Mesenchymal stem cell (in vitro differentiated cells and primary cell): ENCODE data around the gene RNASEH1.

Source experiments
- DNase-seq: peaks from one replicate; pipeline ENCODE4 v3.0.0-alpha.2; 2013
- H2AFZ ChIP-seq: one replicate; pipeline ENCODE4 v1.6.1; 2013; ENCODE audit warnings: low read depth, mild to moderate bottlenecking, control low read depth, inconsistent platforms, low read length, moderate library complexity
- H2AK5ac ChIP-seq: 2 replicates; pipeline ENCODE4 v1.6.1; 2013; ENCODE audit warnings: low read length, moderate library complexity, mild to moderate bottlenecking, inconsistent platforms; ENCODE audit not compliant: severe bottlenecking
- H2BK120ac ChIP-seq: one replicate; pipeline ENCODE4 v1.6.1; 2013; ENCODE audit warnings: low read depth, mild to moderate bottlenecking, inconsistent platforms, low read length, moderate library complexity
- H2BK12ac ChIP-seq, 2 experiments: one replicate each; pipeline ENCODE4 v1.6.1; 2013; ENCODE audit warnings: inconsistent platforms in 2 of 2, low read length in 2 of 2, mild to moderate bottlenecking in 2 of 2, moderate library complexity in 2 of 2, control low read depth in 1 of 2
- H2BK15ac ChIP-seq: one replicate; pipeline ENCODE4 v1.6.1; 2013; ENCODE audit warnings: mild to moderate bottlenecking, low read depth, inconsistent platforms; ENCODE audit not compliant: poor library complexity, severe bottlenecking
- H2BK5ac ChIP-seq: 2 replicates; pipeline ENCODE4 v1.6.1; 2013; ENCODE audit warnings: low read depth, mild to moderate bottlenecking, low read length, control low read depth, inconsistent platforms; ENCODE audit not compliant: poor library complexity, severe bottlenecking
- H3K14ac ChIP-seq, 2 experiments: one replicate each; pipeline ENCODE4 v1.6.1; 2013; ENCODE audit warnings: inconsistent platforms in 2 of 2, low read length in 2 of 2, control low read depth in 1 of 2, mild to moderate bottlenecking in 1 of 2, moderate library complexity in 1 of 2
- H3K18ac ChIP-seq, 2 experiments: one replicate each; pipeline ENCODE4 v1.6.1; 2013; ENCODE audit warnings: inconsistent platforms in 2 of 2, low read length in 2 of 2, control low read depth in 1 of 2, low read depth in 1 of 2, mild to moderate bottlenecking in 1 of 2
- H3K23ac ChIP-seq, 2 experiments: one replicate each; pipeline ENCODE4 v1.6.1; 2013; ENCODE audit warnings: inconsistent platforms in 2 of 2, low read length in 2 of 2, mild to moderate bottlenecking in 2 of 2, moderate library complexity in 2 of 2, control low read depth in 1 of 2
- H3K27ac ChIP-seq: 2 replicates; pipeline ENCODE4 v1.5.1; 2013; ENCODE audit warnings: mild to moderate bottlenecking, moderate library complexity, low read length, control low read depth, inconsistent platforms; ENCODE audit not compliant: poor library complexity, severe bottlenecking
- H3K27me3 ChIP-seq, 2 experiments: 2 replicates each; pipeline versions ENCODE4 v1.6.1 to v1.7.0; 2013; ENCODE audit warnings: low read length in 2 of 2, mild to moderate bottlenecking in 2 of 2, moderate library complexity in 2 of 2, control low read depth in 1 of 2, inconsistent platforms in 1 of 2; ENCODE audit not compliant: control insufficient read depth in 1 of 2, insufficient read depth in 1 of 2
- H3K36me3 ChIP-seq, 2 experiments: 2 replicates each; pipeline versions ENCODE4 v1.6.1 to v1.7.0; 2013; ENCODE audit warnings: low read length in 2 of 2, control low read depth in 1 of 2, inconsistent platforms in 1 of 2, low read depth in 1 of 2, mild to moderate bottlenecking in 1 of 2; ENCODE audit not compliant: insufficient read depth in 2 of 2, control insufficient read depth in 1 of 2
- H3K4ac ChIP-seq, 2 experiments: one replicate each; pipeline ENCODE4 v1.6.1; 2013; ENCODE audit warnings: inconsistent platforms in 2 of 2, low read length in 2 of 2, mild to moderate bottlenecking in 2 of 2, moderate library complexity in 2 of 2, control low read depth in 1 of 2, low read depth in 1 of 2
- H3K4me1 ChIP-seq: 2 replicates; pipeline ENCODE4 v1.6.1; 2013; ENCODE audit warnings: low read depth, low read length, control low read depth; ENCODE audit not compliant: control insufficient read depth, insufficient read depth
- H3K4me2 ChIP-seq: 2 replicates; pipeline ENCODE4 v1.6.1; 2013; ENCODE audit warnings: low read length, mild to moderate bottlenecking, inconsistent platforms; ENCODE audit not compliant: poor library complexity, severe bottlenecking
- H3K4me3 ChIP-seq, 2 experiments: 2 replicates each; pipeline versions ENCODE4 v1.5.1 to v1.7.0; 2013; ENCODE audit warnings: low read length in 2 of 2, mild to moderate bottlenecking in 2 of 2, control low read depth in 1 of 2, low read depth in 1 of 2; ENCODE audit not compliant: insufficient read depth in 1 of 2
- H3K79me1 ChIP-seq: replicated peaks from 2 replicates; pipeline ENCODE4 v1.6.1; 2013; ENCODE audit warnings: mild to moderate bottlenecking, control low read depth, low read length, inconsistent platforms; ENCODE audit not compliant: poor library complexity, severe bottlenecking
- H3K9ac ChIP-seq: 2 replicates; pipeline ENCODE4 v1.7.0; 2013; ENCODE audit warnings: mild to moderate bottlenecking, low read length, moderate library complexity
- H3K9me3 ChIP-seq: 2 replicates; pipeline ENCODE4 v1.7.0; 2013; ENCODE audit warnings: mild to moderate bottlenecking, low read length; ENCODE audit not compliant: control insufficient read depth
- H4K8ac ChIP-seq: one replicate; pipeline ENCODE4 v1.6.1; 2013; ENCODE audit warnings: inconsistent platforms, mild to moderate bottlenecking, low read length, moderate library complexity
- H4K91ac ChIP-seq: one replicate; pipeline ENCODE4 v1.6.1; 2013; ENCODE audit warnings: mild to moderate bottlenecking, low read length, inconsistent platforms
- WGBS: methylation state at CpG from one replicate; pipeline ENCODE4 v1.1.7; 2013; ENCODE audit warnings: mixed read lengths; 5-methylcytosine and 5-hydroxymethylcytosine counted together

Gene RNASEH1

DNA sequence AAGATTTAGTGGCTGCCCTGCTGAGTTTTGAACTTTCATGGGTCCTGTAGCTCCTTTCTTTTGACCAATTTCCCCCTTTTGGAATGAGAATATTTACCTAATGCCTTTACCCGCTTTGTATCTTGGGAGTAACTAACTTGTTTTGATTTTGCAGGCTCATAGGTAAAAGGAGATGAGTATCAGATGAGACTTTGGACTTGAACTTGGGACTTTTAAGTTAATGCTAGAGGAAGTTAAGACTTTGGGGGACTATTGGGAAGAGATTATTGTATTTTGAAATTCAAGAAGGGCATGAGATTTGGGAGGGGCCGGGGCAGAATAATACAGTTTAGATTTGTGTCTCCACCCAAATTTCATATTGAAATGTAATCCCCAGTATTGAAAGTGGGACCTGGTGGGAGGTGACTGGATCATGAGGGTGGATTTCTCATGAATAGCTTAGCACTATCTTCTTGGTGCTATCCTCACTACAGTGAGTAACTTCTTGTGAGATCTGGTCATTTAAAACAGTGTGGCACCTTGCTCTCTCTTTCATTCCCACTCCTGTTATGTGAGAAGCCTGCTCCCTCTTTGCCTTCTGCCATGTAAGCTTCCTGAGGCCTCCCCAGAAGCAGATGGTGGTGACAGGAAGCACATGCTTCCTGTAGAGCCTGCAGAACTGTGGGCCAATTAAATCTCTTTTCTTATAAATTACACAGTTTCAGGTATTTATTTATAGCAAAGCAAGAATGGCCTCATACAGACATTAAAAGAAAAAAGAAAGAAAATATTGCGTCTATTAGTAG, 44.9 kb downstream of the RNASEH1 start:
- Histone ChIP-seq H3K36me3 (peaks cover 14 to 57% of the 10 kb centered on the region in 2 experiments), H2BK5ac (no peak overlapping the region), H3K4me3 (no peak overlapping the region), H2BK12ac (no peak overlapping the region), H2BK120ac (no peak overlapping the region), H3K4me1 (no peaks in the 10 kb centered on the region), H3K9me3 (no peaks in the 10 kb centered on the region), H3K4ac (no peak overlapping the region), H2BK15ac (no peak overlapping the region), H3K9ac (no peak overlapping the region), H3K18ac (no peak overlapping the region), H2AFZ (no peak overlapping the region), H3K27me3 (no peaks in the 10 kb centered on the region), H3K23ac (no peak overlapping the region), H3K79me1 (peaks cover 11% of the 10 kb centered on the region), H3K4me2 (no peak overlapping the region), H2AK5ac (no peak overlapping the region), H3K27ac (no peak overlapping the region), H3K14ac (no peak overlapping the region), H4K8ac (no peak overlapping the region), H4K91ac (no peak overlapping the region)
- no peak for DNase-seq
- WGBS, result 88% methylated on average over 2 of the region's 3 CpGs

GRCh38 chr2:3512086-3512485, 46.0 kb downstream of the RNASEH1 start:
- H3K14ac ChIP-seq, result no peak overlapping the region
- H3K4me2 ChIP-seq, result no peak overlapping the region
- H3K4me3 ChIP-seq, result no peak overlapping the region
- 84% methylated on average over 2 of the region's 2 CpGs for WGBS
- H3K18ac ChIP-seq, result no peak overlapping the region
- no peak overlapping the region for H2AFZ ChIP-seq
- peaks cover 14 to 60% of the 10 kb centered on the region in 2 experiments for H3K36me3 ChIP-seq
- no peak overlapping the region for H2BK15ac ChIP-seq
- H3K4ac ChIP-seq, result no peak overlapping the region
- H3K27me3 ChIP-seq, result no peaks in the 10 kb centered on the region
- no peak overlapping the region for H3K9ac ChIP-seq
- no peaks in the 10 kb centered on the region for H3K4me1 ChIP-seq
- no peak overlapping the region for H2BK12ac ChIP-seq
- no peak for DNase-seq
- H3K9me3 ChIP-seq, result no peaks in the 10 kb centered on the region
- no peak overlapping the region for H2BK5ac ChIP-seq
- no peak overlapping the region for H2BK120ac ChIP-seq
- no peak overlapping the region for H3K23ac ChIP-seq
- H2AK5ac ChIP-seq, result no peak overlapping the region
- H3K27ac ChIP-seq, result no peak overlapping the region
- no peak overlapping the region for H4K8ac ChIP-seq
- H3K79me1 ChIP-seq, result peaks cover 11% of the 10 kb centered on the region
- no peak overlapping the region for H4K91ac ChIP-seq

DNA sequence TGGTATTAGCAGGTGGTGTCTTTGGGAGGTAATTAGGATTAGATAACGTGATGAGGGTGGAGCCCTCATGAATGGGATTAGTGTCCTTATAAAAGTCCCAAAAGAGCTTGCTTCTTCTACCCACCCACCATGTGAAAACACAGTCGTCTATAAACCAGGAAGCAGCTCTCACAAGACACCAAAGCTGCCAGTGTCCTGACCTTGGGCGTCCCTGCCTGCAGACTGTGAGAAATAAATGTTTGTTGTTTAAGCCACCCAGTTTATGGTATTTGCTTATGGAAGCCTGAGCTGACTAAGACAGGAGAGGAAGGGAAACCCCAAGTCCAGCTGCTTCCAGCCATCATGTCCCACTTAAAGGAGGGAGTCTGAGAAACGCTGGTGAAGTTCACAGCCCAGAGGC, 52.4 kb downstream of the RNASEH1 start:
- H2AK5ac ChIP-seq, result no peak overlapping the region
- no peak overlapping the region for H2BK15ac ChIP-seq
- H2BK5ac ChIP-seq, result no peak overlapping the region
- H3K9me3 ChIP-seq, result no peaks in the 10 kb centered on the region
- H3K27me3 ChIP-seq, result no peaks in the 10 kb centered on the region
- 23% methylated on average over 2 of the region's 4 CpGs for WGBS
- no peak overlapping the region for H2BK12ac ChIP-seq
- peaks cover 18% of the 10 kb centered on the region for H3K79me1 ChIP-seq
- peaks cover 1% of the 10 kb centered on the region for H3K4me1 ChIP-seq
- no peak overlapping the region for H3K4me3 ChIP-seq
- H4K91ac ChIP-seq, result no peak overlapping the region
- no peak overlapping the region for H3K18ac ChIP-seq
- peak; percentile 73 for DNase-seq
- no peak overlapping the region for H2AFZ ChIP-seq
- no peak overlapping the region for H3K4me2 ChIP-seq
- no peak overlapping the region for H3K23ac ChIP-seq
- no peak overlapping the region for H3K27ac ChIP-seq
- no peak overlapping the region for H3K14ac ChIP-seq
- no peak overlapping the region for H3K4ac ChIP-seq
- peaks cover 23 to 68% of the 10 kb centered on the region in 2 experiments for H3K36me3 ChIP-seq
- no peak overlapping the region for H4K8ac ChIP-seq
- H2BK120ac ChIP-seq, result no peak overlapping the region
- H3K9ac ChIP-seq, result no peak overlapping the region

DNA sequence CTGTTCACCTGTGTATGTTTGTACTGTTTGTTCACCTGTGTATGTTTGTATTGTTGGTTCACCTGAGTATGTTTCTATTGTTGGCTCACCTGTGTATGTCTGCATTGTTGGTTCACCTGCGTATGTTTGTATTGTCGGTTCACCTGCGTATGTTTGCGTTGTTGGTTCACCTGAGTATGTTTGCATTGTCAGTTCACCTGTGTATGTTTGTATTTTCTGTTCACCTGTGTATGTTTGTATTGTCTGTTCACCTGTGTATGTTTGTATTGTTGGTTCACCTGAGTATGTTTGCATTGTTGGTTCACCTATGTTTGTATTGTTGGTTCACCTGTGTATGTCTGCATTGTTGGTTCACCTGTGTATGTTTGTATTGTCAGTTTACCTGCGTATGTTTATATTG, 53.4 kb downstream of the RNASEH1 start:
- H3K79me1 ChIP-seq, result peaks cover 22% of the 10 kb centered on the region
- no peak for DNase-seq
- H3K18ac ChIP-seq, result no peak overlapping the region
- no peak overlapping the region for H2BK5ac ChIP-seq
- no peak overlapping the region for H2BK12ac ChIP-seq
- H2BK15ac ChIP-seq, result no peak overlapping the region
- H3K36me3 ChIP-seq, result peaks cover 29 to 71% of the 10 kb centered on the region in 2 experiments
- H3K14ac ChIP-seq, result no peak overlapping the region
- H2AK5ac ChIP-seq, result no peak overlapping the region
- H2BK120ac ChIP-seq, result no peak overlapping the region
- no peak overlapping the region for H2AFZ ChIP-seq
- peaks cover 1% of the 10 kb centered on the region for H3K4me1 ChIP-seq
- H3K9ac ChIP-seq, result no peak overlapping the region
- WGBS, result 99% methylated on average over 5 of the region's 5 CpGs
- H4K8ac ChIP-seq, result no peak overlapping the region
- no peaks in the 10 kb centered on the region for H3K9me3 ChIP-seq
- H3K23ac ChIP-seq, result no peak overlapping the region
- H3K4ac ChIP-seq, result no peak overlapping the region
- H3K4me3 ChIP-seq, result no peak overlapping the region
- H3K4me2 ChIP-seq, result no peak overlapping the region
- H3K27me3 ChIP-seq, result no peaks in the 10 kb centered on the region
- H3K27ac ChIP-seq, result no peak overlapping the region
- no peak overlapping the region for H4K91ac ChIP-seq
